Neuronal stem cell (in vitro differentiated cells): Measurements from ENCODE around the gene NOP10.

Experiments
- DNase-seq: peaks from one replicate; pipeline ENCODE4 v3.0.0-alpha.2; 2013; ENCODE audit warnings: low spot score
- H2AFZ ChIP-seq: one replicate; pipeline ENCODE4 v1.6.1; 2013; ENCODE audit warnings: mild to moderate bottlenecking, low read length, inconsistent platforms
- H2AK5ac ChIP-seq: 2 replicates; pipeline ENCODE4 v1.6.1; 2013; ENCODE audit warnings: low read depth, mild to moderate bottlenecking, inconsistent platforms, low read length, moderate library complexity, mixed read lengths
- H2BK120ac ChIP-seq: 2 replicates; pipeline ENCODE4 v1.6.1; 2013; ENCODE audit warnings: low read depth, mild to moderate bottlenecking, inconsistent platforms, low read length, moderate library complexity, mixed read lengths
- H2BK12ac ChIP-seq: one replicate; pipeline ENCODE4 v1.6.1; 2013; ENCODE audit warnings: low read length, inconsistent platforms
- H2BK15ac ChIP-seq: 2 replicates; pipeline ENCODE4 v1.6.1; 2013; ENCODE audit warnings: mild to moderate bottlenecking, low read length, inconsistent platforms, mixed read lengths
- H2BK5ac ChIP-seq: one replicate; pipeline ENCODE4 v1.6.1; 2013; ENCODE audit warnings: inconsistent platforms, mild to moderate bottlenecking, low read length, moderate library complexity
- H3K14ac ChIP-seq: one replicate; pipeline ENCODE4 v1.6.1; 2013; ENCODE audit warnings: low read length, inconsistent platforms
- H3K18ac ChIP-seq: 2 replicates; pipeline ENCODE4 v1.6.1; 2013; ENCODE audit warnings: low read length, inconsistent platforms
- H3K23ac ChIP-seq: 2 replicates; pipeline ENCODE4 v1.6.1; 2013; ENCODE audit warnings: low read depth, mild to moderate bottlenecking, mixed read lengths, low read length, inconsistent platforms; ENCODE audit not compliant: poor library complexity
- H3K27ac ChIP-seq: replicated peaks from 3 replicates; pipeline ENCODE4 v1.5.1; 2013; ENCODE audit warnings: low read length, inconsistent platforms
- H3K27me3 ChIP-seq, 3 experiments: 2 replicates each; pipeline ENCODE4 v1.6.1; 2013; ENCODE audit warnings: low read length in 3 of 3, mild to moderate bottlenecking in 2 of 3, inconsistent platforms in 1 of 3, low read depth in 1 of 3, mixed read lengths in 1 of 3, moderate library complexity in 1 of 3; ENCODE audit not compliant: control insufficient read depth in 3 of 3, insufficient read depth in 3 of 3
- H3K36me3 ChIP-seq, 2 donors: replicated peaks in 1 of 2; 2 replicates each; pipeline ENCODE4 v1.6.1; 2013; ENCODE audit warnings: low read length in 2 of 2; ENCODE audit not compliant: control insufficient read depth in 2 of 2, insufficient read depth in 2 of 2
- H3K4ac ChIP-seq: 2 replicates; pipeline ENCODE4 v1.6.1; 2013; ENCODE audit warnings: inconsistent platforms, mild to moderate bottlenecking, low read length, moderate library complexity
- H3K4me1 ChIP-seq, 2 donors: 1 replicate in 1 of 2; 2 replicates in 1 of 2; pipeline ENCODE4 v1.6.1; 2013; ENCODE audit warnings: low read length in 2 of 2, low read depth in 1 of 2; ENCODE audit not compliant: control insufficient read depth in 2 of 2, insufficient read depth in 1 of 2
- H3K4me2 ChIP-seq: one replicate; pipeline ENCODE4 v1.6.1; 2013; ENCODE audit warnings: mild to moderate bottlenecking, low read length, inconsistent platforms; ENCODE audit not compliant: insufficient read depth, poor library complexity, severe bottlenecking
- H3K4me3 ChIP-seq, 2 donors: 2 replicates each; pipeline ENCODE4 v1.5.1; 2013; ENCODE audit warnings: low read length in 2 of 2, mild to moderate bottlenecking in 2 of 2, inconsistent platforms in 1 of 2, moderate library complexity in 1 of 2
- H3K79me1 ChIP-seq: one replicate; pipeline ENCODE4 v1.6.1; 2013; ENCODE audit warnings: low read depth, mild to moderate bottlenecking, inconsistent platforms, low read length, moderate library complexity
- H3K9ac ChIP-seq: one replicate; pipeline ENCODE4 v1.6.1; 2013; ENCODE audit warnings: mild to moderate bottlenecking, low read depth, low read length, inconsistent platforms; ENCODE audit not compliant: poor library complexity
- H3K9me3 ChIP-seq, 2 donors: replicated peaks in 1 of 2; 2 replicates each; pipeline versions ENCODE3 to v1.6.1; 2013; ENCODE audit warnings: low read length in 2 of 2, mild to moderate bottlenecking in 2 of 2, inconsistent platforms in 1 of 2, low read depth in 1 of 2, mixed read lengths in 1 of 2, moderate library complexity in 1 of 2; ENCODE audit not compliant: control insufficient read depth in 2 of 2, insufficient read depth in 1 of 2
- H4K8ac ChIP-seq: one replicate; pipeline ENCODE4 v1.6.1; 2013; ENCODE audit warnings: low read depth, mild to moderate bottlenecking, inconsistent platforms, low read length, moderate library complexity
- H4K91ac ChIP-seq: one replicate; pipeline ENCODE4 v1.6.1; 2013; ENCODE audit warnings: low read length, low read depth, mild to moderate bottlenecking, inconsistent platforms; ENCODE audit not compliant: poor library complexity
- WGBS, 2 donors: extraction: QIAGEN DNeasy Blood & Tissue Kit; methylation state at CpG; one replicate each; pipeline ENCODE4 v1.1.7; 2013; ENCODE audit warnings: missing lambda C conversion rate in 2 of 2, mixed read lengths in 1 of 2; ENCODE audit not compliant: insufficient read length in 2 of 2, insufficient replicate concordance in 1 of 2; ENCODE audit errors: extremely low coverage in 2 of 2; 5-methylcytosine and 5-hydroxymethylcytosine counted together

Gene NOP10

GRCh38 chr15:34362047-34362773 is 19.3 kb upstream of the NOP10 start:
- Histone ChIP-seq H3K36me3 (peaks cover 34 to 63% of the 10 kb centered on the region in 2 donors), H3K23ac (no peak overlapping the region), H3K4ac (no peak overlapping the region), H3K18ac (no peak overlapping the region), H3K27ac (no peak overlapping the region), H4K91ac (no peak overlapping the region), H2AK5ac (no peak overlapping the region), H3K4me1 (peaks cover 6 to 8% of the 10 kb centered on the region in 2 donors), H3K27me3 (no peaks in the 10 kb centered on the region), H2BK12ac (no peak overlapping the region), H3K14ac (no peak overlapping the region), H2AFZ (no peak overlapping the region), H4K8ac (no peak overlapping the region), H2BK15ac (no peak overlapping the region), H3K4me2 (no peak overlapping the region), H3K9me3 (peaks cover 0 to 1% of the 10 kb centered on the region in 2 donors), H3K79me1 (peaks cover 4% of the 10 kb centered on the region), H3K4me3 (no peak overlapping the region), H2BK5ac (no peak overlapping the region), H2BK120ac (no peak overlapping the region), H3K9ac (no peak overlapping the region)
- DNase-seq, result no peak
- no CpG with 5 or more reads among the region's 10 CpGs for WGBS, 2 donors

- Histone ChIP-seq H3K14ac (no peak overlapping the region), H3K79me1 (peaks cover 4% of the 10 kb centered on the region), H3K4me2 (no peak overlapping the region), H2BK5ac (no peak overlapping the region), H3K18ac (no peak overlapping the region), H3K9ac (no peak overlapping the region), H4K8ac (no peak overlapping the region), H3K23ac (no peak overlapping the region), H3K27ac (no peak overlapping the region), H2AFZ (no peak overlapping the region), H3K36me3 (peaks cover 39 to 72% of the 10 kb centered on the region in 2 donors), H4K91ac (no peak overlapping the region), H3K4me3 (no peak overlapping the region), H3K9me3 (peaks cover 0 to 1% of the 10 kb centered on the region in 2 donors), H2AK5ac (no peak overlapping the region), H3K27me3 (no peaks in the 10 kb centered on the region), H3K4ac (no peak overlapping the region), H2BK12ac (peak overlapping the region; percentile 34), H2BK15ac (no peak overlapping the region), H3K4me1 (peaks cover 6 to 8% of the 10 kb centered on the region in 2 donors), H2BK120ac (no peak overlapping the region)
- DNase-seq, result no peak
- no CpG with 5 or more reads among the region's 7 CpGs for WGBS, 2 donors
These were observed 18.3 kb upstream of the NOP10 start for GRCh38 chr15:34361278-34361677.

- no peak overlapping the region for H3K9ac ChIP-seq
- H2BK5ac ChIP-seq, result no peak overlapping the region
- H2AFZ ChIP-seq, result no peak overlapping the region
- H2AK5ac ChIP-seq, result no peak overlapping the region
- no peak overlapping the region for H3K14ac ChIP-seq
- H3K23ac ChIP-seq, result no peak overlapping the region
- H3K4ac ChIP-seq, result no peak overlapping the region
- no peak overlapping the region for H2BK15ac ChIP-seq
- peaks cover 2% of the 10 kb centered on the region for H3K79me1 ChIP-seq
- H3K18ac ChIP-seq, result no peak overlapping the region
- no peak overlapping the region for H2BK120ac ChIP-seq
- no peak for DNase-seq
- no CpG with 5 or more reads among the region's 1 CpG for WGBS, 2 donors
- no peaks in the 10 kb centered on the region for H3K4me1 ChIP-seq
- H3K27me3 ChIP-seq, result no peaks in the 10 kb centered on the region
- H3K4me2 ChIP-seq, result no peak overlapping the region
- peaks cover 46 to 77% of the 10 kb centered on the region in 2 donors for H3K36me3 ChIP-seq
- H4K8ac ChIP-seq, result no peak overlapping the region
- no peak overlapping the region for H3K4me3 ChIP-seq
- no peak overlapping the region for H2BK12ac ChIP-seq
- H4K91ac ChIP-seq, result no peak overlapping the region
- H3K9me3 ChIP-seq, result peaks cover 0 to 1% of the 10 kb centered on the region in 2 donors
- H3K27ac ChIP-seq, result no peak overlapping the region
These were observed 17.4 kb upstream of the NOP10 start for GRCh38 chr15:34360298-34360697.

GRCh38 chr15:34359416-34359815 is 16.5 kb upstream of the NOP10 start:
- Histone ChIP-seq H3K9me3 (no peaks in the 10 kb centered on the region), H3K79me1 (no peaks in the 10 kb centered on the region), H2AK5ac (no peak overlapping the region), H3K4me2 (no peak overlapping the region), H3K27ac (no peak overlapping the region), H3K9ac (peak overlapping the region; percentile 50), H2BK120ac (peak overlapping the region; percentile 52), H3K18ac (no peak overlapping the region), H3K4ac (no peak overlapping the region), H3K27me3 (no peaks in the 10 kb centered on the region), H3K23ac (peak overlapping the region; percentile 38), H2AFZ (no peak overlapping the region), H2BK5ac (no peak overlapping the region), H2BK15ac (no peak overlapping the region), H2BK12ac (no peak overlapping the region), H3K4me1 (no peaks in the 10 kb centered on the region), H3K36me3 (peaks cover 48 to 77% of the 10 kb centered on the region in 2 donors), H4K8ac (no peak overlapping the region), H3K4me3 (no peak overlapping the region), H3K14ac (no peak overlapping the region), H4K91ac (no peak overlapping the region)
- no peak for DNase-seq
- no CpG with 5 or more reads among the region's 3 CpGs for WGBS, 2 donors
